Testis (tissue), 3 donors: ENCODE results near the gene APOL5. TPM values are rescaled to one million over a fixed set of nuclear protein-coding genes. Genes with fewer than 3 reads are reported as not detected.

ENCODE experiments used
- DNase-seq: peaks from one replicate; pipeline ENCODE4 v3.0.0-alpha.2; 2019
- H3K27ac ChIP-seq, 2 donors: fragments of 200-600 bp; sonication (generic); one replicate each; pipeline ENCODE4 v1.5.1; 2019
- H3K27me3 ChIP-seq: fragments of 200-600 bp; sonication (generic); one replicate; pipeline ENCODE4 v1.5.1; 2019
- H3K36me3 ChIP-seq: fragments of 200-600 bp; sonication (generic); one replicate; pipeline ENCODE4 v1.5.1; 2017; ENCODE audit warnings: low read depth; ENCODE audit errors: missing control alignments
- H3K4me1 ChIP-seq: fragments of 200-600 bp; sonication (generic); one replicate; pipeline ENCODE4 v1.5.1; 2019
- H3K4me3 ChIP-seq, 2 donors: fragments of 200-600 bp; sonication (generic); one replicate each; pipeline ENCODE4 v1.5.1; 2017 to 2019
- H3K9me3 ChIP-seq: fragments of 200-600 bp; sonication (generic); one replicate; pipeline ENCODE4 v1.5.1; 2017
- POLR2A ChIP-seq: fragments of 450-650 bp; IDR thresholded peaks from one replicate; pipeline ENCODE4 v1.6.1; 2017; ENCODE audit warnings: antibody characterized with exemption, mild to moderate bottlenecking, moderate library complexity
- WGBS, 2 donors: methylation state at CpG; one replicate each; pipeline ENCODE4 v1.1.5; 2018; 5-methylcytosine and 5-hydroxymethylcytosine counted together
- intact Hi-C: fragments of 100-400 bp; cut with DNase I; formaldehyde crosslinking; loops from one replicate; pipeline ENCODE4 v1.15.1; 2023; ENCODE audit warnings: low total_unique reads
- polyA plus RNA-seq: library from polyadenylated mRNA; stranded (reverse); fragments of 350-450 nt; fragmentation: Illumina TruSeq; extraction: RNeasy Lipid Tissue Mini Kit (QIAGEN cat#74804); gene quantifications from one replicate; pipeline ENCODE4 v1.2.3, GENCODE V29; 2014; ENCODE audit warnings: low read depth, low replicate concordance; ENCODE audit not compliant: insufficient read depth
- total RNA-seq, 2 donors: library from RNA; depleted of rRNA; stranded (reverse); fragments of >200 nt; gene quantifications; one replicate each; pipeline ENCODE4 v1.2.3, GENCODE V29; 2016
- TF ChIP-seq, protein P1 (sequence below), 3 experiments: fragments of 450-650 bp in 2 of 3; fragments of 200-600 bp in 1 of 3; sonication (generic) in 1 of 3; IDR thresholded peaks; one replicate each; pipeline ENCODE4 v1.5.1; 2016 to 2019; ENCODE audit warnings: antibody characterized with exemption in 3 of 3, mild to moderate bottlenecking in 2 of 3, moderate library complexity in 1 of 3

The APOL5 gene
- total and polyA plus RNA-seq, 3 donors from 2014 or later = 0.31 to 0.74 TPM; not detected in 1

GRCh38 chr22:35729309-35729698 is 11.6 kb downstream of the APOL5 start:
- Histone ChIP-seq H3K27ac (no peak overlapping the region), H3K4me3 (no peak overlapping the region), H3K27me3 (no peaks in the 10 kb centered on the region), H3K36me3 (no peaks in the 10 kb centered on the region), H3K9me3 (no peaks in the 10 kb centered on the region), H3K4me1 (peaks cover 9% of the 10 kb centered on the region)
- WGBS, 2 donors = 93 to 98% methylated on average over 2 of the region's 2 CpGs
- TF ChIP-seq POLR2A = no peak
- TF ChIP-seq, protein P1, sequence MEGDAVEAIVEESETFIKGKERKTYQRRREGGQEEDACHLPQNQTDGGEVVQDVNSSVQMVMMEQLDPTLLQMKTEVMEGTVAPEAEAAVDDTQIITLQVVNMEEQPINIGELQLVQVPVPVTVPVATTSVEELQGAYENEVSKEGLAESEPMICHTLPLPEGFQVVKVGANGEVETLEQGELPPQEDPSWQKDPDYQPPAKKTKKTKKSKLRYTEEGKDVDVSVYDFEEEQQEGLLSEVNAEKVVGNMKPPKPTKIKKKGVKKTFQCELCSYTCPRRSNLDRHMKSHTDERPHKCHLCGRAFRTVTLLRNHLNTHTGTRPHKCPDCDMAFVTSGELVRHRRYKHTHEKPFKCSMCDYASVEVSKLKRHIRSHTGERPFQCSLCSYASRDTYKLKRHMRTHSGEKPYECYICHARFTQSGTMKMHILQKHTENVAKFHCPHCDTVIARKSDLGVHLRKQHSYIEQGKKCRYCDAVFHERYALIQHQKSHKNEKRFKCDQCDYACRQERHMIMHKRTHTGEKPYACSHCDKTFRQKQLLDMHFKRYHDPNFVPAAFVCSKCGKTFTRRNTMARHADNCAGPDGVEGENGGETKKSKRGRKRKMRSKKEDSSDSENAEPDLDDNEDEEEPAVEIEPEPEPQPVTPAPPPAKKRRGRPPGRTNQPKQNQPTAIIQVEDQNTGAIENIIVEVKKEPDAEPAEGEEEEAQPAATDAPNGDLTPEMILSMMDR (IDR thresholded peaks at IDR 0.05) = no peak
- DNase-seq = no peak
- intact Hi-C loops = no loop called here

GRCh38 chr22:35731321-35731720 is 13.6 kb downstream of the APOL5 start:
- H3K4me3 ChIP-seq = no peak overlapping the region
- H3K36me3 ChIP-seq = no peaks in the 10 kb centered on the region
- no peaks in the 10 kb centered on the region for H3K27me3 ChIP-seq
- TF ChIP-seq POLR2A = no peak
- TF ChIP-seq, protein P1 (IDR thresholded peaks at IDR 0.05) = no peak
- H3K27ac ChIP-seq = no peak overlapping the region
- 76 to 84% methylated on average over 10 of the region's 10 CpGs for WGBS, 2 donors
- H3K9me3 ChIP-seq = no peaks in the 10 kb centered on the region
- intact Hi-C loops = no loop called here
- no peak for DNase-seq
- H3K4me1 ChIP-seq = peaks cover 9% of the 10 kb centered on the region

GRCh38 chr22:35732116-35732515 is 14.4 kb downstream of the APOL5 start:
- TF ChIP-seq, protein P1 (IDR thresholded peaks at IDR 0.05) = no peak
- 92 to 95% methylated on average over 9 of the region's 9 CpGs for WGBS, 2 donors
- peaks cover 9% of the 10 kb centered on the region for H3K4me1 ChIP-seq
- no peak overlapping the region for H3K27ac ChIP-seq
- H3K36me3 ChIP-seq = no peaks in the 10 kb centered on the region
- no peak overlapping the region for H3K4me3 ChIP-seq
- intact Hi-C loops = no loop called here
- no peaks in the 10 kb centered on the region for H3K9me3 ChIP-seq
- no peak for DNase-seq
- H3K27me3 ChIP-seq = no peaks in the 10 kb centered on the region

GRCh38 chr22:35733036-35733435 is 15.4 kb downstream of the APOL5 start:
- 89 to 95% methylated on average over 9 to 10 of the region's 10 CpGs for WGBS, 2 donors
- no peaks in the 10 kb centered on the region for H3K27me3 ChIP-seq
- H3K36me3 ChIP-seq = no peaks in the 10 kb centered on the region
- H3K9me3 ChIP-seq = no peaks in the 10 kb centered on the region
- no peak overlapping the region for H3K27ac ChIP-seq
- no peak for DNase-seq
- intact Hi-C loops = no loop called here
- TF ChIP-seq POLR2A = no peak
- TF ChIP-seq, protein P1 (IDR thresholded peaks at IDR 0.05) = no peak
- no peak overlapping the region for H3K4me3 ChIP-seq
- peaks cover 9% of the 10 kb centered on the region for H3K4me1 ChIP-seq

- no peak for DNase-seq
Measured at GRCh38 chr22:35733791-35734516, 16.3 kb downstream of the APOL5 start.

More at GRCh38 chr22:35733791-35734516, 16.3 kb downstream of the APOL5 start:
- H3K27ac ChIP-seq = no peak overlapping the region
- TF ChIP-seq POLR2A = no peak
- TF ChIP-seq, protein P1 (IDR thresholded peaks at IDR 0.05) = peak in 1 of 3 experiments; percentile 5
- H3K4me3 ChIP-seq = no peak overlapping the region
- 47 to 61% methylated on average over 7 of the region's 7 CpGs for WGBS, 2 donors
- no peaks in the 10 kb centered on the region for H3K36me3 ChIP-seq
- intact Hi-C loops = no loop called here
- peaks cover 9% of the 10 kb centered on the region for H3K4me1 ChIP-seq
- H3K27me3 ChIP-seq = no peaks in the 10 kb centered on the region
- no peaks in the 10 kb centered on the region for H3K9me3 ChIP-seq
